HG03066 (cell line): Measurements from ENCODE around the gene BRAP.
"Not testable (repeated sequence)": the region's sequence is repeated elsewhere in the genome, so short reads cannot be mapped to it uniquely, and the experiment has no call there.

Experiments
- ATAC-seq: cut with Tn5 transposase; IDR thresholded peaks from one replicate; pipeline ENCODE4 v1.9.1; 2021; ENCODE audit warnings: low read depth; ENCODE audit not compliant: unreplicated experiment

Gene BRAP

GRCh38 chr12:111685811-111686573 lies at the start of gene BRAP, which contains the start of gene ACAD10:
Gene BRAP, minus strand, starts transcription at chr12:111685956. Its CDS starts 164 bp downstream, at chr12:111685792.
Gene ACAD10, plus strand, starts transcription at chr12:111686053. Its CDS starts 6,657 bp downstream, at chr12:111692710.
- peak; percentile 78 for ATAC-seq

- no peak for ATAC-seq
These were observed 47.7 kb upstream of the BRAP start for GRCh38 chr12:111733340-111733915.

- no peak for ATAC-seq
These were observed 47.0 kb upstream of the BRAP start for GRCh38 chr12:111732786-111733185.

GRCh38 chr12:111730420-111730819 lies 44.7 kb upstream of the BRAP start:
- no peak for ATAC-seq

- no peak for ATAC-seq
These were observed 43.0 kb upstream of the BRAP start for GRCh38 chr12:111728795-111729194.

- not testable (repeated sequence) for ATAC-seq
These were observed 38.0 kb upstream of the BRAP start for GRCh38 chr12:111723646-111724360.

GRCh38 chr12:111720457-111720856 lies 34.7 kb upstream of the BRAP start:
- ATAC-seq = no peak

- ATAC-seq = not testable (repeated sequence)
These were observed 33.6 kb upstream of the BRAP start for GRCh38 chr12:111719316-111719715.

GRCh38 chr12:111715279-111715678 lies 29.5 kb upstream of the BRAP start:
- no peak for ATAC-seq

GRCh38 chr12:111706145-111706544 lies 20.4 kb upstream of the BRAP start:
- ATAC-seq = no peak

GRCh38 chr12:111705672-111706071 lies 19.9 kb upstream of the BRAP start:
- no peak for ATAC-seq

- no peak for ATAC-seq
These were observed 14.2 kb upstream of the BRAP start for GRCh38 chr12:111699962-111700361.

- no peak for ATAC-seq
These were observed 8.1 kb upstream of the BRAP start for GRCh38 chr12:111693818-111694217.

GRCh38 chr12:111692575-111693210 lies 6.9 kb upstream of the BRAP start:
- ATAC-seq = no peak

- ATAC-seq = no peak
These were observed 5.5 kb upstream of the BRAP start for GRCh38 chr12:111691262-111691661.

GRCh38 chr12:111687952-111688351 lies 2.2 kb upstream of the BRAP start:
- no peak for ATAC-seq

GRCh38 chr12:111687255-111687654 lies 1.5 kb upstream of the BRAP start:
- ATAC-seq = no peak

GRCh38 chr12:111686574-111687105 lies 884 bp upstream of the BRAP start:
- ATAC-seq = no peak

- ATAC-seq = peak; percentile 6
These were observed 390 bp downstream of the BRAP start for GRCh38 chr12:111685322-111685810.

GRCh38 chr12:111684485-111685198 lies 1.1 kb downstream of the BRAP start:
- not testable (repeated sequence) for ATAC-seq
